NCI-H774 (cell line): Measurements from ENCODE around the gene RTTN.

Experiments
- DNase-seq: peaks from one replicate; lab custom pipeline; 2025; lab: John Stamatoyannopoulos, UW

RTTN gene

DNA sequence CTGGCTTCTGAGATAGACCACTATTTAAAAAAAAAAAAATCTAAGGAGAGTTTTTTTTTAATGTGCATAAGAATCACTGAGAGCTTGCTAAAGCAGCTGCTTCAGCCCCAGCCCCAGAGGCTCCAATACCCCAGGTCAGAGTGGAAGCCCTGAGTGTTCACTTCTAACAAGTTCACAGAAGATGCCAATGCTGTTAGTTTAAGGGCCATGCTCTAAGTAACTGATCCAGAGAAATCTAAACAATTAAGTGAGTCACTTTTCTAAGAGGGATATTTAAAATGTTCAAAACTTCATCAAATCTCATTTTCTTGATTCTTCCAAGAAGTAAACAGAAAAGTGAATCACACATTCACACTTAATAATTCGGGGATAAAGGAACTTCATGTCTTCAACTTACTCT lies 131.4 kb downstream of the RTTN start:
- DNase-seq = no peak

DNA sequence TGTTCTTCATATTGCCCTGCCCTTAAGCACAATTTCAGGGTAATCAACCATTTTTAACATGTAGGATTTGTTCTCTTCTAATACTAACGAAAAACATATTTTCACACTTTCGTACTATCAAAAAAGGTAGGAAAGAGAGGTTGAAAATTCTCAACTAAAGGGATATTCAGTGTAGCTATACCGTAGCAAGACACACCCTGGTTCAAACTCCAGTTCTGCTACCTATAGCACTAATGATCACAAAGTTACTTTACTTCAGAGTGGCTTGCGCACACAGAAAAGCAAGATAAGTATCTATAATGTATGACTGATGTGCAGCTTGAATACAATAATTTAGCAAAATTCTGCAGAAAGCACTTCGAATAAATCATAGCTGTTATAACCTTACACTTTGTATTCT lies 132.1 kb downstream of the RTTN start:
- no peak for DNase-seq

GRCh38 chr18:70072678-70073077 lies 132.8 kb downstream of the RTTN start:
- peak; percentile 15 for DNase-seq

DNA sequence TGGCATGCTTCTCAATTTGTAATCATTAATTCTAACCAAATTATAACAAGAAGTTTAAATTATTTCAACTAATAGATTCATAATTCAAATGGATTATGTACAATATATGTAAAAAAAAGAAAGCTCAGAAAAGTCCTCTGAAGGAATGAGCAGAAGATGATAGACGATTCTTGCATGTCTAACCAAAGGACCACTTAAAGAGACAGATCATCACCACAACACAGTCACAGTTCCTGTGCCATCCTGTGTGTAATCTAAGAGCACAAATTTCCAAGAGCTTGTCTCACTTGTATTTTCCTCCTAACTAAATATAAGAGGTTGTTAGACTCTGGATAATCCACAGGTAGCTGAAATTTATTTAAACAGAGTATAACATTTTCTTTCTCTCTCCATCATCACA lies 135.5 kb downstream of the RTTN start:
- no peak for DNase-seq

DNA sequence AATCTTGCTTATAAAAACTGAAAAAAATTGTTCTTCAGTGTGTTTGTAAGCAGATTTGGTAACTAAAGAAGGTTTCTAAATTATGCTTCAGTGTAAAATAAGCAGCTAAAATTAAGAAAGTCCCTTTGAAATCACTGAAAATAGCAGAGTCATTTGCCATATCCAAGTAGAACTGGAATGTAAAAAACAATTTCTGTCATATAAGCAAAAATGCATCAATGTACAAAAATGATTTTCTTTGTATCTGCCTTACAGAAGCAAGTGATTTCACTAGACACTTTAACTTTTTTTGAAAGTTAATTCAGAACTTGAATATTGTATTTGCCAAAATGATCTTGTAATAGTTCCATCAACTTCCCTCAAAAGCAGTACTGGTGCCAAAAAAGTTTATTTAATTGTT lies 136.1 kb downstream of the RTTN start:
- DNase-seq = no peak

- no peak for DNase-seq
Measured at GRCh38 chr18:70068981-70069380, 136.5 kb downstream of the RTTN start.

DNA sequence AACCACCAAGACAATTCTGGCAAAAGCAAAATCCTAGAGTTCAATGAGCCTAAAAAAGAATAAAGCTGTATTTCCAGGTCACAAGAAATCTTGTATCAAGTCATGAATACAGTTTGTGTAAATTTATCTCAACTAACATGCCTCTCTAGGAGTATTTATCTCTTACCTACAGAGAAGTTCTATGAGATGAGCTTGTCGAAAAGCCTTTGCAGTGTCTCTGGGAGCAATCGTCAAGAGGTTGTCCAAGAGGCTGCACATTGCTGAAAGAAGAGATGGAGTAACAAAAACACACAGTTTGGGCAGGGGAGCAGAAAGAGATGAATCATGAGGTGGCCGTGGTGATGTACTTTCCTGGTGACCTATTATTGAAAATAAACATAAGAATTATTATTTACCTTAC lies 145.8 kb downstream of the RTTN start:
- DNase-seq = no peak

- no peak for DNase-seq
Measured at GRCh38 chr18:70058916-70059315, 146.6 kb downstream of the RTTN start.

- no peak for DNase-seq
Measured at GRCh38 chr18:70047931-70048603, 157.4 kb downstream of the RTTN start.

DNA sequence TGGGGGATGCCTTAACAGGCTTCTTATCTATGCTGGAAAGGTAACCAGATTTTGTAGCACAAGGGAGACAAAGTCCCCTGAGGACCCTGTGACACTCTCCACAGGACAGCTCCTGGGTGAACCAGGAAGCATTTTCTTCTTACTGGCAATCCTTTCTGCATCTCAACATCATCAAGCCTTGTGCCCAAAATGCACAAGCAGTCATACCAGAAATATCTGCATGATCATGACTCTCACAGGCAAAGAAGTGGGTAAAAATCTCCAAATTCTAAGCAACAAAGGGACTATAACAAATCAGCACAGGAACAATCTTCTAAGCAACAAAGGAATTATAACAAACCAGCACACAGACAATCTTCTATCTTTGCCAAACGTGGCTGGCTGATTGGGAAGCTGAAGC lies 158.7 kb downstream of the RTTN start:
- DNase-seq = no peak

DNA sequence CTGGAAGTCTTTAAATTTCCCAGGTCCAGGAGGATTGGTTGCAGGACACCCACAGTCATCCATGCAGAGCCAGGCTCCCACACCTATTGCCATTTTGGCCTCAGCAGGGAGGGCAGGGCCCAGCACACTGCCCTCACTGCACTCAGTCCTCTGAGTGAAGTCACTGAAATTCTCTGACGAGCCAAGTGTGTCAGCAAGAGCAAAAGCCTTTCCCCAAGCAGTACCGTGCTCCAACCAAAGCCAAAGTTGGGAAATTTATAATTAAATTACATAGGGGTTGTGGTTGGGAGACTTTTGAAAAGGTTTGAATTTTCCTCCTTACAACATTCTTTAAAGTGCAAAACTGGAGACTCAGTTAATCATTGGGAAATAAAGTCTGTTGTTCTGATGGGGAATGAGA lies 159.3 kb downstream of the RTTN start:
- no peak for DNase-seq

- DNase-seq = no peak
Measured at GRCh38 chr18:70044632-70045031, 160.9 kb downstream of the RTTN start.

DNA sequence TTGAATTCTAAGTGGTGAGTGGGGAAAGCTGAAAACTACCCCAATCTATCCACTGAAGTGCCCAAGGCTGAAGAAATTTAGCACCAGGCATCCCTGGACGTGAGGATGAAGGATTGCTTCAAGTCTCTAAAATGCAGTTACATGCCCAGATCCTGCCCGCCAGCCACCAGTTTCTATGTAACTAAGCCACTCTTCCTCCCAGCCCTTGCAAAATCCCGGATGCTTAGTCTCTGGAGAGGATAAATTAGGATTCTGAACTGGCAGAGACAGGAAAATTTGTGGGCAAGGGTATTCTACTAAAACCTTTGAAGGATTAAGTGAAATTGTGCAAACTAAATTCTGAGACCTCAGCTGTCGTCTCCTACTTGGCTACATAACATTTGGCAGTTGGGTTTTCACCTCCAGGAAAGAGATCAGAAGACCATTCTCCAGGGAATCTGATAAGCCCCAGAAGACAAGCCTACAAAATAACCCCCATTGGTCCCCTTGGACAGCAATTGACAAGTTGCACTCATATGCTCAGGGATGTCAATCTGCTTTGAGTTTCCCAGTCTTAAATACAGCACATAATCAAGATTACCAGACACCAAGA lies 163.9 kb downstream of the RTTN start:
- DNase-seq = no peak

GRCh38 chr18:70039186-70039585 lies 166.3 kb downstream of the RTTN start:
- DNase-seq = no peak

GRCh38 chr18:70037431-70038061 lies 167.9 kb downstream of the RTTN start:
- DNase-seq = no peak

DNA sequence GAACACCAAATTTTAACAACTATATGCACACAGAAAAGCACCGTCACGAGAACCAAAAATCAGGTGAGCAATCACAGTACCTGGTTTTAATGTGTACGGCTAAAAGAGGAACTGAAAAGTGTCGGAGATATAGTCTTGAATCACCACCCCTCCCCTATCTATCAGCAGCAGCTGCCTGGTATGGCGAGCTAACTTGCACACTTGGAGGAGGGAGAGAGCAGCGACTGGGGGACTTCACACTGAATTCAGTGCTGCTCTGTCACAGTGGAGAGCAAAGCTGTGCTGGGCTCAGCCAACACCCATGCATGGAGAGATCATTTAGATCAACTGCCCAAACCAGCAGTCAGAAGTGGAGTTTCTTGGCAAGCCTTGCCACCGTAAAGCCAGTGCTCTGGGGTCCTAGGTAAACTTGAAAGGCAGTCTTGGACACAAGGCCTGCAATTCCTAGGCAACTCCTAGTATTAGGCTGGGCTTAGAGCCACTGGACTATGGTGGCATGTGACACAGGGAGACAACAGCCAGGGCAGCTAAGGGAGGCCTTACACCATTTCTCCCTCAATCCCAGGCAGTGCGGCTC lies 168.6 kb downstream of the RTTN start:
- no peak for DNase-seq

- no peak for DNase-seq
Measured at GRCh38 chr18:70036168-70036567, 169.3 kb downstream of the RTTN start.

DNA sequence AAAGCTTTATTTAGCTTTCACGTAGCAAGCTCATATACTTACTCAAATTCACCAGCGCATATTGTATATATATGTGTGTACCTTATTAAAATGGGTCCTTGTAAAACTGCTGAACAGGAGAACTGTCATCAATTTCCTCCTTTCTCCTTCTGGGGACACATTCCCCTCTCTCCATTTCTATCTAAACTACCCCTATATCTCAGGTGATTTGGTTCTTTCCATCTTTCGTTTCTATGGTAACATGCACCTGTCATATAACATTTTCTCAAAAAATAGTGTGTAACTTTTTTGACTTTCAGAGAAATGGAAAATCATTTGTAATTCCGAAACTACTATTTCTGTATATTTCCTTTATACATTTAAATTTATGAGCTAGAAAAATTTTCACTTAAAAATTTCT lies 174.3 kb downstream of the RTTN start:
- DNase-seq = no peak

DNA sequence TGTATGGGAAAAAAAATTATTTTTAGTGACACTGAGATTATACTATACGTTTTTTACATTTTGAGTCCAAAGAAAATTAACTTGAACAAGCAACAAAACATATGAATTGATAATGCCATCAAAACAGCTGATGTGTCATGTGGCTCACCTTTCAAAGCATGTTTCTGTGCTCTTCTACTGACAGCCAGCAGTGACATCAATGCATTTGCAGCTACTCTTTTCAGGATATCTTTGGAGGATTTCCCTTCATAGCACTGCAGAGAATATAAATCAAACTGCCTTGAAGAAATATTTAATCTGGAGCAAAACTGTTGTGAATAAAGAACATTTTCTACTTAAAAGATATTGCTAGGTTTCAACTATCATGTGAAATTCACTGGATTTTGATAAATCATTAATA lies 174.8 kb downstream of the RTTN start:
- no peak for DNase-seq

DNA sequence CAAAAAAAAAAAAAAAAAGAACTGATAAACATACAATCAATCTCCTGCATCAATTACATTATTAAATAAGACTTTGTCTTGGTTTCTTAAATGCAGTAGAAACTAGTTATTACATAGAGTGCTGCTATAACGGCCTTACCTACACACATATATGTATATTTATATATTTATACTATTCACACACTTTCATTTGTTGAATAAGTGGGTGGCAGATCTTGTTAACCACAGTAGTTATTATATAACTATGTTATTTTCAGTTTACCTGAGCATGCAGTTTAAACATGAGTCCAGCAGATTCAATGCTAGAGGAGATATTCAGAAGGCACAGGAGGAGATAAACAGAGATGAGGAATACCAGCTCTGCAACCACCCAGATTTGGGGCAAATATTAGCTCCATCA lies 176.3 kb downstream of the RTTN start:
- no peak for DNase-seq

- DNase-seq = no peak
Measured at GRCh38 chr18:70028734-70029133, 176.8 kb downstream of the RTTN start.

DNA sequence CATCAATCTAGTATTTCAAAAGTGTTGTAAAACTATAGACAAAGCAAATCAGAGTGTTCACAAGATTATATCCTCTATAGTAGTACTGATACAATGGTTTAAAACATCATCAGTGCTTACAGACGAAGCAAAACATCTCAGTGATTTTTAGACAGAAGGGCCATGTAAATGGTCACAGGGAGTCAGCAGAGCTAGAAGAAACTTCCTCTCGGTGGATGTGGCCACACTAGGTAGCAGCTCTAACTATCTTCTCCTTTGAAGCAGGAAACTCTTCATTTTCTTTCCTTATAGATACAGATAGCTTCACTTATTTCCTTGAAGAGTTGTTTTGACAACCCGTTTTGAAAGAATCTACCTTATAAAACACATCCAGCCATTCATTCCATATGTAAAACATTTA lies 177.4 kb downstream of the RTTN start:
- no peak for DNase-seq

DNA sequence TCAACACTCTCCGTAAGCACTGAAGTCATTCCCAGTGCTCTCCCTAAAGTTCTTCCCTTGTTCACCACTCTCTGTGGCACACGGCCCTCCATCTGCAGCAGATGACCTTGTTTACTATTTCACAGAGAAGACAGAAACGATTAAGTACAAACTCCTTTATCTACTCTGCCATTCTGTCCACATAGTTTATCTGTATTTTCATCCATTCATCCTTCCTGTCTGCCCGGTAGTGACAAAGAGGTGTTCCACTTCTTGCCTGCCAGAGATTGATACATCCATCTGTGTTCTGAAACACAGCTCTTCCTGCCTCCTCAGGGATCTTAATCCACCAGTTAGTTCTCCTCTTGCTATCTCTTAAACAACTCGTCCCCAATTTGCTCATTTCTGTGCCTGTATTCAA lies 179.9 kb downstream of the RTTN start:
- no peak for DNase-seq
